CD4-positive, alpha-beta memory T cell (primary cell): ENCODE data around the gene SAG. TPM values are rescaled to one million over a fixed set of nuclear protein-coding genes. Genes with fewer than 3 reads are reported as not detected.
"Not testable (repeated sequence)": the region's sequence is repeated elsewhere in the genome, so short reads cannot be mapped to it uniquely, and the experiment has no call there.

Source experiments
- CTCF ChIA-PET: fragments of 350-600 bp; sonication (Branson Sonifier 250); formaldehyde crosslinking; loops from one replicate; lab custom pipeline; 2021; ENCODE audit warnings: inconsistent platforms; ENCODE audit not compliant: partially characterized antibody; lab: Charles Lee
- POLR2A ChIA-PET: fragments of 350-600 bp; sonication (Branson Sonifier 250); formaldehyde crosslinking; loops from one replicate; lab custom pipeline; 2021; ENCODE audit not compliant: partially characterized antibody; lab: Charles Lee
- DNase-seq, 5 donors: peaks; one replicate each; pipeline versions ENCODE4 v3.0.0 to v3.0.0-alpha.2; 2020 to 2022; ENCODE audit warnings: mixed read lengths in 1 of 5
- H3K27ac ChIP-seq: one replicate; pipeline ENCODE4 v1.7.0; 2013; ENCODE audit warnings: low read depth, low read length
- H3K27me3 ChIP-seq: 2 replicates; pipeline ENCODE4 v1.7.0; 2013; ENCODE audit warnings: mild to moderate bottlenecking, low read length, moderate library complexity; ENCODE audit not compliant: insufficient read depth
- H3K36me3 ChIP-seq: 2 replicates; pipeline ENCODE4 v1.7.0; 2013; ENCODE audit warnings: mild to moderate bottlenecking, low read length, moderate library complexity; ENCODE audit not compliant: insufficient read depth
- H3K4me1 ChIP-seq: 2 replicates; pipeline ENCODE4 v1.7.0; 2013; ENCODE audit warnings: mild to moderate bottlenecking, low read length, moderate library complexity; ENCODE audit not compliant: insufficient read depth
- H3K4me3 ChIP-seq, 2 donors: one replicate each; pipeline ENCODE4 v1.7.0; 2013; ENCODE audit warnings: low read length in 2 of 2, mild to moderate bottlenecking in 1 of 2
- H3K9me3 ChIP-seq, 2 donors: one replicate each; pipeline ENCODE4 v1.7.0; 2013; ENCODE audit warnings: low read length in 2 of 2, control low read depth in 1 of 2; ENCODE audit not compliant: control insufficient read depth in 1 of 2
- H3K27ac Mint-ChIP-seq, 7 donors: one replicate each; pipeline ENCODE4 v1.8.0; 2020 to 2021; ENCODE audit warnings: mixed read lengths in 7 of 7, mild to moderate bottlenecking in 6 of 7, inconsistent platforms in 3 of 7, moderate library complexity in 3 of 7
- H3K27me3 Mint-ChIP-seq, 2 donors: one replicate each; pipeline ENCODE4 v1.8.0; 2020 to 2021; ENCODE audit warnings: mixed read lengths in 2 of 2
- H3K36me3 Mint-ChIP-seq, 2 donors: one replicate each; pipeline ENCODE4 v1.8.0; 2020 to 2021; ENCODE audit warnings: mixed read lengths in 2 of 2, inconsistent platforms in 1 of 2, mild to moderate bottlenecking in 1 of 2
- H3K4me1 Mint-ChIP-seq, 4 donors: one replicate each; pipeline ENCODE4 v1.8.0; 2020 to 2021; ENCODE audit warnings: mixed read lengths in 4 of 4, mild to moderate bottlenecking in 1 of 4
- H3K4me3 Mint-ChIP-seq, 8 donors: one replicate each; pipeline ENCODE4 v1.8.0; 2020 to 2021; ENCODE audit warnings: mixed read lengths in 8 of 8, mild to moderate bottlenecking in 7 of 8, moderate library complexity in 6 of 8, inconsistent platforms in 3 of 8
- H3K9me3 Mint-ChIP-seq, 8 donors: one replicate each; pipeline ENCODE4 v1.8.0; 2020 to 2021; ENCODE audit warnings: mixed read lengths in 8 of 8, mild to moderate bottlenecking in 5 of 8, inconsistent platforms in 3 of 8, moderate library complexity in 1 of 8
- intact Hi-C: fragments of 100-400 bp; cut with micrococcal nuclease; formaldehyde crosslinking; loops from one replicate; pipeline ENCODE4 v1.15.1; 2023
- polyA plus RNA-seq, 2 donors: library from polyadenylated mRNA; unstranded; fragments of 300-500 nt; fragmentation: Illumina TruSeq; gene quantifications; one replicate each; pipeline ENCODE4 v1.2.3, GENCODE V29; 2021
- total RNA-seq, 2 experiments: library from RNA; stranded (reverse); gene quantifications; one replicate each; pipeline ENCODE4 v1.2.3, GENCODE V29; 2021

SAG gene
- total and polyA plus RNA-seq, 4 experiments from 2014 or later: 0.06 TPM; not detected in 3

DNA sequence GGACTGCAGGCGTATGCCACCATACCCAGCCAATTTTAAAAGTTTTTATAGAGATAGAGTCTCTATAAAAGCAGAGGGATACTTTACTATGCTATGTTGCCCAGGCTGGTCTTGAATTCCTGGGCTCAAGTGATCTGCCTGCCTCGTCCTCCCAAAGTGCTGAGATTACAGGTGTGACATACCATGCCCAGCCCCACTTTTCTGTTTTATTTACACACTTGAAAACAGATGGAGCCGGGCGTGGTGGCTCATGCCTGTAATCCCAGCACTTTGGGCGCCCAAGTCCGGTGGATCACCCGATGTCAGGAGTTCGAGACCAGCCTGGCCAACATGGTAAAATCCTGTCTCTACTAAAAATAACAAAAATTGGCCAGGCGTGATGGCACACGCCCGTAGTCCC lies 67.2 kb downstream of the SAG start:
- POLR2A ChIA-PET, H3K36me3 ChIP-seq, H3K9me3 Mint-ChIP-seq, DNase-seq, H3K27me3 Mint-ChIP-seq, H3K27ac ChIP-seq, H3K4me3 Mint-ChIP-seq, H3K27me3 ChIP-seq, H3K9me3 ChIP-seq, H3K4me3 ChIP-seq, intact Hi-C loops, H3K4me1 ChIP-seq: not testable (repeated sequence)
- CTCF ChIA-PET: interaction anchor here (0.9 kb wide), 1 partner anchor 29 kb away, joined by 3 read pairs; no protein-coding TSS in a partner anchor
- Mint-ChIP-seq H3K27ac (peak overlapping the region in 1 of 7 donors; percentile 30), H3K4me1 (peaks cover 14 to 31% (median 20%) of the 10 kb centered on the region in 4 donors), H3K36me3 (peaks cover 33 to 38% of the 10 kb centered on the region in 2 donors)

DNA sequence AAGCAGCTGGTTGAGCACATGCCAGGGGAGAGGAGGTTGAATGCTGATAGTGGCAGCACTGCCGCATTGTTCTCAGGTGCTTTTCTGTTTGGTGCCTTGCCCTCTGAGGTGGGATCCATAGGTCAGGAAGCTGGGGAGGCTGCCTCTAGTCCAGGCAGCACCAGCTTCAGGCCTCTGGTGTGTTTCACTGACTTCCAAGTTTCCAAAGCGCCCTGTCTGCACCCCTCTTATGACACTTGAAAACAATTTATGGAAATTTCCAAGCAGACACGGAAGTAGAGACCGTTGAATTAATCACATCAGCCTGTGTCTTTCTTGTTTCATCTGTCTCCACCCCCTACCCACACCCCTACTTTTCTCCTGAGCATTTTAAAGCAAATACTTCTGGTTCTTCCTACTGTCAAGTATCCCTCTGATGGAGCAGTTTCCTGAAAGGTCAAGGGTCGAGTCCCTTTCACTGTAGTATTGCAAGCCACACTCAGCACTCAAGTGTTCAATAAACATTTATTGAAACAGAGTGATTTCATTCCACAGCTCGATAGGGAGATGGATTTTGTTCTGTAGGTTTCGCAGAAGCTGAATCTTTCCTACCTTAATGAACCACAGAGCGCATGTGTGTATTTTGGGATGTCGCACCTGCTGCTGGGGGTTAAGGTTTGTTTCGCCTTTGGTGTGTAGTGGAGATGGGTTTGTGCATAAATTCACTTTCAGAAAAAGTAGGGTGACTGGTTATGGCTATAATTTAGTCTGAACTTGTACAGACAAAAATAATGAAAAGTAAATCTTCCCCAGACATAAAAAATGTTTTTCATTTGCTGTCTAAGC lies 68.1 kb downstream of the SAG start:
- Mint-ChIP-seq H3K4me1 (peaks cover 18 to 37% (median 23%) of the 10 kb centered on the region in 4 donors), H3K27ac (peak overlapping the region in 5 of 7 donors; percentile 4 to 77 (median 8)), H3K27me3 (no peaks in the 10 kb centered on the region), H3K9me3 (no peaks in the 10 kb centered on the region), H3K36me3 (peaks cover 34 to 40% of the 10 kb centered on the region in 2 donors), H3K4me3 (no peak overlapping the region)
- DNase-seq: no peak
- H3K36me3 ChIP-seq: no peaks in the 10 kb centered on the region
- POLR2A ChIA-PET: no interaction called here
- intact Hi-C loops: no loop called here
- H3K27me3 ChIP-seq: no peaks in the 10 kb centered on the region
- CTCF ChIA-PET: no interaction called here
- H3K4me1 ChIP-seq: no peaks in the 10 kb centered on the region
- no peak overlapping the region for H3K27ac ChIP-seq
- H3K9me3 ChIP-seq: no peaks in the 10 kb centered on the region
- no peak overlapping the region for H3K4me3 ChIP-seq

DNA sequence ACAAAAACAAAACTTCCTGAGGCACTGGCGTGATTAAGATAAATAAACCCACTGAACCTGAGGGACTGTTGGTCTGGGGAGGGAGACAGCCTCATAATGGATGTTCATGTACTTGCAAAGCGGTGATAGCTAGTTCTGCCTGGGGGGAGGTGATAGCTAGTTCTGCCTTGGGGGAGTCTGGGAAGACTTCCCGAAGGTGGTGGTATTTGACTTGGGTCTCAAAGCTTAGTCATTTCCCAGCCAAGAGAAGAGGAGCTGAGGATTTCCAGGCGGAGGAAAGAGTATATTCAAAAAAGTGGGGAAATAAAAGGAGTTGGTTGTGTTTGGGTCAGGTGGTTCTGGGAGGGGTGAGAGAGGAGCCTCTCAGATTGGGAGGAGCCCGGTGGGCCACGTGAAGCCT lies 71.4 kb downstream of the SAG start:
- ChIA-PET CTCF (no interaction called here), POLR2A (no interaction called here)
- Histone ChIP-seq H3K27me3 (no peaks in the 10 kb centered on the region), H3K4me1 (peaks cover under 1% of the 10 kb centered on the region), H3K36me3 (no peaks in the 10 kb centered on the region), H3K27ac (no peak overlapping the region), H3K9me3 (no peaks in the 10 kb centered on the region), H3K4me3 (no peak overlapping the region)
- Mint-ChIP-seq H3K36me3 (peaks cover 22 to 32% of the 10 kb centered on the region in 2 donors), H3K9me3 (no peaks in the 10 kb centered on the region), H3K4me1 (peaks cover 36 to 51% (median 44%) of the 10 kb centered on the region in 4 donors), H3K27me3 (no peaks in the 10 kb centered on the region), H3K27ac (peak overlapping the region in 6 of 7 donors; percentile 43 to 74 (median 58)), H3K4me3 (no peak overlapping the region)
- DNase-seq: no peak
- intact Hi-C loops: no loop called here

DNA sequence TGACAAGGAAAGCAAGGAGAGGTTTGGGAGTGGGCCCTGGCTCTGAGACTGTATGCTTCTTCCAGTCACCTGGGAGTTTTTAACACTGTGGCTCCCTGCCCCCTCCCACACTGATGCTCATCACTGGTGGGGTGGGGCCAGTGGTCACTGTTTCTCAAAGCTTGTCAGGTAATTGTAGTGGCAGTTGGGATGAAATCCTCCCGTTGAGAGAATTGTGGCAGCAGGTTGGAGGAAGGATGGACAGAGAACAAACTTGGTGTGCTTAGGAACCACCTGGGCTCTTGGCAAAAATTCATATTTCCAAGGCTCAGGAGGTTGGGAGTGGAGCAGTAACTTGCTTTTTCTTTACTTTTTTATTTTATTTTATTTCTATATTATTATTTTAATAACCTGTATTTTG lies 71.8 kb downstream of the SAG start:
- no peaks in the 10 kb centered on the region for H3K9me3 ChIP-seq
- Mint-ChIP-seq H3K4me1 (peaks cover 40 to 55% (median 48%) of the 10 kb centered on the region in 4 donors), H3K27ac (peak overlapping the region in 3 of 7 donors; percentile 50 to 74 (median 56)), H3K9me3 (no peaks in the 10 kb centered on the region), H3K36me3 (peaks cover 25 to 32% of the 10 kb centered on the region in 2 donors), H3K4me3 (no peak overlapping the region), H3K27me3 (no peaks in the 10 kb centered on the region)
- H3K27ac ChIP-seq: no peak overlapping the region
- no peak overlapping the region for H3K4me3 ChIP-seq
- ChIA-PET POLR2A (no interaction called here), CTCF (no interaction called here)
- intact Hi-C loops: no loop called here
- H3K4me1 ChIP-seq: peaks cover 5% of the 10 kb centered on the region
- no peak for DNase-seq
- no peaks in the 10 kb centered on the region for H3K27me3 ChIP-seq
- no peaks in the 10 kb centered on the region for H3K36me3 ChIP-seq

DNA sequence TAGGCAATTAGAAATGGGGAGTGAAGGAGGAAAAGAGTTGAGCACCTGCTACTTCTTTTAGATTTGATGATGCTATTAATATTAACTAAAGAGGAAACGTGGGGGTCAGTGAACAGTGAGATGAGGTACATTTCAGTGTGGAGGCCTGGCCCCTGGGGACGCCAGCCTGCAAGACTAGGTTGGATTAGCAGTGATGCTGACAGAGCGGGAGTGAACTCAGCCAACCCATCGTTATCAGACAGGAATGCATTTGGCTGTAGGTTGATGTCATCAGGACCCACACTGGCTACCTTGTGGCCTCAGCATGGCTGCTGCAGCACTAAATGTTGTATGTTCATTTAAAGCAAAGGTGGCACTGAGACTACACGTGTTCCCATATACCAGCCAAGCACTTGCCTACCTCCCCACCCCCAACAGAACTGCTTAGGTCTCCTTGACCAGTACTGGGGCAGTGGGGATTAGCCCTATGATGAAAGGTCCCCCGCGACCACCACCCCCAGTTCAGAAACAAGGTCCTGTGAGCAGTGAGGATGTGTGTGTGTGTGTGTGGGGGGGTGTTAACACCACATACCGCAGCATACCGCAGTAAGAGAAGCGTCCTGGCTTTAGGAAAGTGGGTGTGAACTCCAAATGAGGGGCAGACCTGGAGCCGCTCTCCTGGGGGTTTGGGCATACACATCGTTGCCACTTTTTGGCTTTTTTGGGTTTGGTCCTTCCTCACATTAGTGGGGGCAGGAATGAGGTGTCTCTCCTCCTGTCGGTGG lies 72.7 kb downstream of the SAG start:
- no peak overlapping the region for H3K27ac ChIP-seq
- H3K27me3 ChIP-seq: no peaks in the 10 kb centered on the region
- no peak overlapping the region for H3K4me3 Mint-ChIP-seq
- ChIA-PET POLR2A (no interaction called here), CTCF (no interaction called here)
- no peaks in the 10 kb centered on the region for H3K9me3 ChIP-seq
- H3K4me1 Mint-ChIP-seq: peaks cover 44 to 62% (median 55%) of the 10 kb centered on the region in 4 donors
- no peaks in the 10 kb centered on the region for H3K9me3 Mint-ChIP-seq
- no peaks in the 10 kb centered on the region for H3K36me3 ChIP-seq
- H3K4me1 ChIP-seq: peaks cover 14% of the 10 kb centered on the region
- intact Hi-C loops: no loop called here
- H3K27me3 Mint-ChIP-seq: no peaks in the 10 kb centered on the region
- H3K4me3 ChIP-seq: no peak overlapping the region
- H3K36me3 Mint-ChIP-seq: peaks cover 23 to 31% of the 10 kb centered on the region in 2 donors
- H3K27ac Mint-ChIP-seq: peak overlapping the region in 4 of 7 donors; percentile 59 to 74 (median 60)
- DNase-seq: no peak

DNA sequence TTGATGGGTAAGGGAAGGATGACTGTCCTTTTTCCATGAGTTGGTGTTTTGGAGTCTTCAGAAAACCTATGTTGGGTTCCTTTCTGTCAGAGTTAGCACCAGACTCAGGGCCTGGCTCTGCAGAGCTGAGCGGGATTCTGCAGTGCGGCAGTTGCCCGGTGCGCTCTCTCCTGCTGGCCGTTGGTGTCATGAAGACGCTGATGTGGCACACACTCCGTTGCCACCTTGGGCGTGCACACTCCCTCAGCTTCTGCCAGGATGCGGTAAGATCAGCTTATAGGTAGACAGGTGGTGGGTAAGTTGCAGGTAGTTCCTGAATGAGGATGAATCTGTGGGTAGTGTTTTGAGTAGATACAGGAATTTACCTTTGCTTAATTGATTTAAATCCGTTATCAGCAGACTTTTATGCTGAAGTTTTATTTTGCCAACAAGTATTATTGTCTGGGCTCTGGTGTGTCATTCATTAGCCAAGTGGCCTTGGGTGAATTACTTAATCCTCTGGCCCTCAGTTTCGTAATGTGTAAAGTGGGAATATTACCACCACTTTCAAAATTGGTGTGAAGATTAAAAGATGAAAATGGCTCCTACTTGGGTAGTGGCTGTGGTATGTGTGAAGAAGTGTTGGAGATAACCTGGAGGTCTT lies 73.5 kb downstream of the SAG start:
- Histone ChIP-seq H3K36me3 (no peaks in the 10 kb centered on the region), H3K4me3 (no peak overlapping the region), H3K27me3 (no peaks in the 10 kb centered on the region), H3K27ac (no peak overlapping the region), H3K9me3 (no peaks in the 10 kb centered on the region), H3K4me1 (peaks cover 22% of the 10 kb centered on the region)
- ChIA-PET POLR2A (no interaction called here), CTCF (no interaction called here)
- Mint-ChIP-seq H3K4me3 (no peak overlapping the region), H3K9me3 (no peaks in the 10 kb centered on the region), H3K36me3 (peaks cover 20 to 23% of the 10 kb centered on the region in 2 donors), H3K27ac (peak overlapping the region in 5 of 7 donors; percentile 5 to 74 (median 38)), H3K4me1 (peaks cover 48 to 66% (median 62%) of the 10 kb centered on the region in 4 donors), H3K27me3 (no peaks in the 10 kb centered on the region)
- intact Hi-C loops: no loop called here
- DNase-seq: no peak

DNA sequence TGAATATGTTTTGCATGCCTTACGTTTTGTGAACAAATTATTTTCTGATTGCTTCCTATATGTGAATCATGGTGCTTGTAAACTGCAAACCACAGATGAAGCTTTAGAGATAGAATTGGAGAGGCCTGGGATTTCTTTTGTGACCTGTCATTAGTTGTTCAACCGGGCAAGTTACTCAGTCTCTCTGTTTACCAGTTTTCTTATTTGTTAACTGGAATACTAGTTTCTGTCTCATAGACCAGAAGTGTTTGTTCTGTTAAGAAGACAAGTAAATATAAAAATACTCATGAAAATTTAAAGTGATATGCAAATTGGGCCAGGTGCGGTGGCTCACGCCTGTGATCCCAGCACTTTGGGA lies 74.0 kb downstream of the SAG start:
- peaks cover 49 to 70% (median 65%) of the 10 kb centered on the region in 4 donors for H3K4me1 Mint-ChIP-seq
- no peaks in the 10 kb centered on the region for H3K9me3 Mint-ChIP-seq
- peaks cover 27% of the 10 kb centered on the region for H3K4me1 ChIP-seq
- no peaks in the 10 kb centered on the region for H3K36me3 ChIP-seq
- H3K27ac ChIP-seq: no peak overlapping the region
- intact Hi-C loops: no loop called here
- H3K4me3 ChIP-seq: no peak overlapping the region
- no peaks in the 10 kb centered on the region for H3K9me3 ChIP-seq
- no peaks in the 10 kb centered on the region for H3K27me3 ChIP-seq
- POLR2A ChIA-PET: no interaction called here
- CTCF ChIA-PET: interaction anchor here (1.1 kb wide), 1 partner anchor 61 kb away, joined by 3 read pairs; no protein-coding TSS in a partner anchor
- no peaks in the 10 kb centered on the region for H3K27me3 Mint-ChIP-seq
- no peak for DNase-seq
- peak overlapping the region in 2 of 7 donors; percentile 14 to 74 for H3K27ac Mint-ChIP-seq
- H3K4me3 Mint-ChIP-seq: no peak overlapping the region
- H3K36me3 Mint-ChIP-seq: peaks cover 18 to 20% of the 10 kb centered on the region in 2 donors
